ENCODE data around the gene NHLRC2.
"Not testable (repeated sequence)": the region's sequence is repeated elsewhere in the genome, so short reads cannot be mapped to it uniquely, and the experiment has no call there.

Gene NHLRC2

DNA sequence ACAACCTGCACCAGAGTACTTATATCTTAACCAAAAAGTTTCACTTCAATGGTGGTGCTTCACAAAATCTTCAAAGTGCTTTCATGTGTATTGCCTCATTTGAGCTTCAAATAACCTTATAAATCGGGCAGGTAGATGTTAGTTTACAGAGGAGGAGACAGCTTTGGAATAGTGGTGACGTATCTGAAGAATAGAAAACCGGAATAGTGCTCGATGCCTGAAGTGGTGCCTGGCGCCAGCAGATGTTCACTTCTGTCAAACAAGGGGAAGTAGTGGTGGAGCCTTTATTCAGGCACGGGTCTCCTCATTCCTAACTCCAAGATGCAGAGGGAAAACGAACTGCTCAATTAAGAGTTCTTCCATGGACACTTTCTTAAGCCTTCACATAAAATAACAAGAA, 58.1 kb downstream of the NHLRC2 start:
- no peak for DNase-seq

DNA sequence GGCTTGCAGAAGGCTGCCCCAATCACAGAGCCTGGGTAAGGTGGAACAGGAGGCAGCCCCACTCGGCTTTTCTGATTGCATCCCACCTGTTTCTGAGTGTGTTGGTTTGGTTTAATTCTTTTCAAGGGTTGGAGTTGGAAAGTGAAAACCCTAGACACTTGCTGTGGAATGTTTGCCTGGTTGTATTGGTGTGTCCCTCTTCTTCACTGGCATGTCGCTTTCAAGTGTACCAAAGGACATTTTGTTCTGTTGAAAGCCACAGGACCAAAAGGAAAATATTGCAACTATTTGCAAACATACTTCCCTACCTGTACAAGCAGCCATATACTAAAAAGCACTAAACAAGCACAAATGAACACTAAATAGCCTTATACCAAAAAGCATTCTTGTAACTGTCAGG, 60.5 kb downstream of the NHLRC2 start:
- DNase-seq, result no peak

DNA sequence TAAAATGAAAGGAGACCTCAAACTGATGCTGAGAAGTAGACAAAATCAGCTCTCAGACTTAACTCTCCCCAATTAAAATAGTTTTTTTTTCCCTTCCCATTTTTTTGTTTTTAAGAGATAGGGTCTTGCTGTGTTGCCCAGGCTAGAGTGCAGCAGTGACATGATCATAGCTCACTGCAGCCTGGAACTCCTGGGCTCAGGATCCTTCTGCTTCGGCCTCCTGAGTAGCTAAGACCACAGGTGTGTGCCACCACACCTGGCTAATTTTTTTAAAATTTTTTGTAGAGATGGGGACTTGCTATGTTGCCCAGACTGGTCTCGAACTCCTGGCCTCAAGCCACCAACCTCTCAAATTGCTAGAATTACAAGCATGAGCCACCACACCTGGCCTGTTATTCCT, 61.1 kb downstream of the NHLRC2 start:
- no peak for DNase-seq

DNA sequence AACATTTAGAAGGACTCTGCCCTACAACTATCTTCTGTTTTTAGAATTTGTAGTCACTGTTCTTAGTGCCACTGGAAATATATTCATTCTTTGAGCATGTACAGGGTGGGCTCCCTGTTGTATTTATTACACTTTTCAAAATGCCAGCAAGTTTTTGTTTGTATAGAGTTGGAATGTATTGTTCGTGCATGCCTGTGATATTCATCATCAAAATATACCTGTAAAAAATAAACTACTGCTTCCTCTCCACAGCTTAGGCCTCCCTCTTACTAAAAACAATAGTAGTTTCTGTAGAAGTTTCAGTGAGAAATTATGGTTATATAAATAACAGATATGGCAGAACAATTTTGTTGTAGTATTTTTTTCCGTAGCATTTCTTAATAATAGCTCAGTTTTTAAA, 61.6 kb downstream of the NHLRC2 start:
- no peak for DNase-seq

DNA sequence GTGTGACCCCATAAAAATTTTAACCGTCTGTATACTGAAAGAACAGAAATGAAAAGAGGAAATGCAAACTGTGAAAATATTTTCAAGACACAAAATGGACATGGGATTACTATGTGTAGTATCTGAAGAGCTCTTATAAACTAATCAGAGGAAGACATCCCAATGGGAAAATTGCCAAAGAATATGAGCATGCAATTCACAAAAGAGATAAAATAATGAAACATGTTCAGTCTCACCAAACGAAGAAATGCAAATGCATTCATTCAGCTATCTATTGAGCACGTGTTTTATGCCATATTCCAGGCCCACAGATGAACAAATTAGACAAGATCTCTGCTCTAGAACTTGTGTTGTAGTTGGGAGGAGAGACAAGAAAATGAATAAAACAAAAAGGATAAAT, 63.2 kb downstream of the NHLRC2 start:
- DNase-seq, result no peak

DNA sequence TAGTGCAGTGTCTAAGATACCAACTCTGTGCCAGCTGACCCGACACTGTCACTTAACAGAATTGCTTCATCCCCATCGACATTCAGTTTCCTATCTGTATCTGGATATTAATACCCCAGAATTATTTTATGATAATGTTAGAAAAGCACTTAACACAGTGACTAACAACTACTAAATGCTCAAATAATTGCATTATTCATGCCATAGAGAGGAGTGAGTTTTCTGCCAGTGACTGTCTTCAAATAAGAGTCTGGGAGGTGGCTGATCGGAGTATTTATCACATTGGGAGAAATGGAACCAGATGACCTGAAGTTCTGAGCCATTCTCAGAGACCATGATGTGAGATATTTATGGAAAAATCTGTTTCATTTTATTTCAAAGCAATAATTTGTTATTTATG, 65.7 kb downstream of the NHLRC2 start:
- no peak for DNase-seq

DNA sequence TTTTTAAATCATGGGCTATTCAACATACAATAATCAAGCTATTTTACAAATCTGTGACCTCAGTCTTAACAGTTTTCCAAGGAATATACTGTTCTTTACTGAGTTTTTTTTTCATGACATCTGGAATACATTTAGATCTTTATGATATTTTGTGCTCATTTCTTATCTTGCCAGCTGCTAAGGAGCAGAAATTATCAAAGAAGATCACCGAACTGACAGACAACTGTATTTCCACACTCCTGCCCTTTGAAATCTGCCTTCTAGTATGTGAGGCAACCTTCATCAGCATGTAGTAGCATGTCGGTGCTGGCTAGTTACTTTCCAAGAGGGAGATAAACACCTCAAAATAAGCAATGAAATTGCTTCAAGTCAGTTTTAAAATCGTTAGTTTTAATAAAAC, 66.4 kb downstream of the NHLRC2 start:
- no peak for DNase-seq

DNA sequence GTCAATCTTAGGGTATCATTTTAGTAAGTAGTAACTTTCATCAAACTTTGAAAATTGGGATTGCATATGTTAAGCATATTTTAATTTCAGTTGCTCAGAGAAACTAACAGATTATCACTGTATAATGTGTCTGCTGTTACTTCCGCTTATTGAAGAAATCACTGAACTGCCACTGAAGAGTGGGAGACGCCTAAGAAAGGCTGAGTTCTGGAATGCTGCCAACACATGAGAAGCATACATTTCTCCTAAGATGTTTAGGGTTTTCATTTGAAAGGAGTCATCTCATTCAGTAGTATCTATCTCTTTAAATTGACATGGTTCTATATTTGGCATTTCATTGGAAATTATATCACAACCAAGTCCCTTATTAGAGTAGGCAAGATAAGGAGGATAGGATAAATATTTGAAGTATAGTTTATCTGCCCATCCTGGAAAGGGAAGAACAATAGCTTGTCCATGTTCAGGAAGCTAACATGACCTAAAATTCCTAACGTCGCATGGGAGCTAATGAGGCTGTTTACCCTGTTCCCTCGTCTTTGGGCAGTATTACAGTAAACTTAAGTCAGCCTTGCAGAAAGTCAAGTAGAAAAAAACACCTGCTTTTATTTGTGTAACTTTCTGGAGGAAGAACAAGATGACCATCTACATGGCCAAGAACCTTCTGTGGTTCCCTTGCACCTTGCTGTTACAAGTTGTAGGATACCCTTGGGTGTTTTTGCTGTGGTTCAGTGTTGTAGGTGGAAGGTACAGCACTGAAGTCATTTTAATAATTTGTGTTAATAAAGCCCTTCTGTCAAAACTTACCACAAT, 67.3 kb downstream of the NHLRC2 start:
- DNase-seq, result no peak

DNA sequence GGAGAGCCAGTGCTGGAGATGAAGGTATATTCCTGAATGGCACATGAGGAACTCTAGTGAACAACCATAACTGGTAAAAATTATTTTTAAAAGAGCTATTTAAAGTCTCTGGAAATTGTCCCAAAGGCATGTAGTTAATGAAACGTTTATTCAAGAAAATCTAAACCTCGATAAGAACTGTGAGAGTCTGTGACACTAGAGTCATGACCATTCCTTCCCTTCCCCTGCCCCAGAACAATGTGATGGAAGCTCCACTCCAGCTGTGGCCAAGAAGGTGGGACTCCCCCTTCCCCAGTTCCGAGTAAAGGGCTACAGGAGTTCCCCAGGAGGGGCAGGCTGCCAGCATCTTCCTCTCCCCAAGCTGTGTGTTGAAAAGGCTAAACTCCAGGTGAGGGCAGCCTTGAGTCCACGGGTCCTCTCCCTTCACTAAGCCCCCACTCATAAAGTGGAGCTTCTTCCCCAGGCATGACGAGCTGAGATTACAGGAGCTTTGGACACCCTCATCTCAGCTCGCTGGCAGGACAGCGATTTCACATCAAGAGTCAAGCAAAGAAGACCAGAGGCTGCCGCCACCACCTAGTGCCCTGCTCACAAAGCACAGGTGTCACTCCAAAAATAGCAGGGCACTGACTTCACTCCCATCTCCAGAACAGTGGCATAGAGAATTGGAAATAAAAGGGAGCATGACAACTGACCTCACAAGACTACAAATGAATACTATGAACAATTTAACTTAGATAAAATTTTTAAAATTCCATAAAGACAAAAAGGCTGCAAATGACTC, 68.5 kb downstream of the NHLRC2 start:
- DNase-seq, result no peak

DNA sequence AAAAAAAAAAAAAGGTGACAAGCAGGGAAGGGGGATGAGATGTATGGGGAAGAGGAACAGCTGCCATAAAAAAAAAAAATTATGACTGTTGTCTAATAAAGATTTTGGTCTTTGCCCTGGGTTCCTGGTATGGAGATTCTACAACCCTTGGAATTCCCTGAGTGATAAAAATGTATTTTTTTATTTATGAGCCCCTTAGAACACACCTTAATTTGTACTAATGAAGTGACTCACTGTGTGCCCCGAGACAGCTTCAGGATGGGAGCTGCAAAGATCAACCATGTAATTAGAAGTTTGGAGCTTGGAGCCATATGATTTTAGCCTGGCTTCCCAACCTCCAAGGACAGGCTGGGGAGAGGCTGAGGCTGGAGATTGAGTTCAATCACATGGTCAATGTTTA, 69.7 kb downstream of the NHLRC2 start:
- DNase-seq, result no peak

DNA sequence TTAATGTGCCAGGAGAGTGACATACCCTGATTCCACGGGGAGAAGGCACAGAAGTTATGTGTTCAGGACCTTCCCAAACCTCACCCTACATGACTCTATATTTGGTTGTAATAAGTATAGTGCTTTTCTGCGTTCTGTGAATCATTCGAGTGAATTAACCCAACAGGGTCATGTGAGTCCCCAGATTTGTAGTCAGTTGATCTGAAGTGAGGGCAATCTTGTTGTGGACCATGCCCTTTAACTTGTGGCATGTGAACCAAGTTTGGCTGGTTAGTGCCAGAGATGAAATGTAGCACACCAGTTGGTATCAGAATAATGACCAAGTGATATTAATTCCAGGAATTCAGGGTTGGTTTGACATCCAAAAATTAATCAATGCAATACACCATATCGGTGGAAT, 70.2 kb downstream of the NHLRC2 start:
- DNase-seq, result no peak

DNA sequence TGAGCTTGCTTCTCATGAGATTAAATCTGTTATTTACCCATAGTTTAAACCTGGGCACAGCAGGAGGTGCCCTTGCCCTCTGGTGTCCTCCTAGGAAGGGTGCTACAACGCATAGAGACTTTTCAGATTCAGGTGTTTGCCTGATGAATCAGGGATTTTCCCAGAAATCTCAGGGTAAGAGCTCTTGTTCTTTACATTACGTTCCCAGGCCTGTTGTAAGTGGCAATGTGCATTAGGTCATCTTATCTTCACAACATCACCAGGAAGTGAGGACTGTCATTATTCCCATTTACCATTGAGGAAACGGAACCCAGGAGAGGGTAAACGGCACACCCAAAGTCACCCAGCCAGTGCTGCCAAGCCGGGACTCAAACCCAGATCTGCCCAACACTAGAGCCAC, 73.0 kb downstream of the NHLRC2 start:
- DNase-seq, result no peak

DNA sequence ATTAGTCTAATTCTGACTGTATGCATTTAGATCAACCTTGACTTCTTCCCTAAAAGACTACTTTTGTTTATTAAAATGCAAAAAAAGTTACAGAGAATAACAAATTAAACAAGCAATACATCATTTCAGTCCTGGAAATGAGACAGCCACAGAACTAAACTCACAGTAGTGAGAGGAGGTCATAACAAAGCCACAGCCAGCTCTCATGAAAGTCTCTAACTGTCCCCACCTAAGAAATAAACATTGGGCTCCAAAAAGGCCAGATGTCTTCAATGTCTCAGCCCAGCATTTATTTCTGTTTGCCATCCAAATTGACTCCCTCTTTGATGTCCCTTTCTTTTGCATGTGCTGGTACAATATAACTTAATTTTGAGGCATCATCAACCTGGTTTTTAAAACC, 74.4 kb downstream of the NHLRC2 start:
- DNase-seq, result no peak

DNA sequence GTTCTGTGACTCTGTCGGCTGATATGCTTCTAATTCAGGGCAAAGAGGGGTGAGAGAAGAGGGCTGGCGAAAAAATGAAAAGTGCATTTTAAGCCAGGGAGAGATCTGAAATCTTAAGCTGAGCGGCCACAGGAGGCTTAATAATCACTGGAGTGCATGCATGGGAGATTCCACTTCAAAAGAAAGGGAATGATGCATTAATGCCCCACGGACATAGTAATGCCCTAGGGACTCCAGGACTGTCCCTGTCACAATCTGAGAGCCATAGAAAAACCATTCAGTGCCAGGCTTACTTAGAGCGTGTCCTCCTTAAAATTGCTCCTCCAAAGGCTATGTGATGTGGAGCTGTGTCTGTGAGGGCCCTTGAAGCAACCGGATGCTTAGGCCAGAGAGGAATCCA, 75.1 kb downstream of the NHLRC2 start:
- no peak for DNase-seq

DNA sequence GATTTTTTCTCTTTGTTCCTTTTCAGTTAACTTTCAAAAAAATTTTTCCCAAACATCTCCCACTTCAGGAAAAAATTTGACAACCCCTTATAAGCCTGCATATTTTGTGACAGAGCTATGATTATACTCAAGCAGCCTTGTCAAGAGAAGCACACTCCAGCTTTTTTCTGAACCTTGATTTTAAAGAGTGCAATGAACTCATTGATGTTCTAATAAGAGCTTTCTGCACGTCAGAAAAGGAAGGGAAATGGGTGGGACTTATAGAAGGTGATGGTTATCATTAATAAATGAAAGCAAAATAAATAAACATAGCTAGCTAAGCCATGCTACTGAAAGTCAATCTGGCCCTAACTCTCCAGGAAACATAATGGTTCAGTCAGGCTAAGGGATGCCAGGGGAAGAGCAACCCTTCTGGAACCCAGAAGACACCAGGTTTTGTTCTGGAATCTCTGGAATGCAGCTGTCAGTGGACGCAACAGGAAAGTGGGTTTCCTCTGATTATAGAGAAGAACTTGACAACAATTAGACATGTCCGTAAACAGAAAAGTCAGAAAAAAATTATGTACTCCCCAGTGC, 76.1 kb downstream of the NHLRC2 start:
- no peak for DNase-seq

DNA sequence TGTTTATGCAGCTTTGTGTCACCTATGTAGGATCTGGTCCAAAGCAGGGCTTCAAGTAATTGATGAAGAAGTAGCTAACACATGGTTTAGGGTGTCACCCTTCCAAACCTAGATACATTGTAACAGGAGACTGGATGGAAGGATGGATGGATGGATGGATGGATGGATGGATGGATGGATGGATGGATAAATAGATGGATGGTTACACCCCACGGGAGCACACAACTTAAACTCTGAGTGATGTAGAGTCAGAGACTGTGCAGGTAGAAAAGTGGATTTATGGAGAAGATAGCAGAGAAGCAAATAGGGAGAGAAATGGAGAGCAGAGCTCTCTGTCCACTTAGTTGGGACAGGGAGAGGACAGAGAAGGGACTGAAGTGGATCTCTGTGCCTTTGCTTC, 78.4 kb downstream of the NHLRC2 start:
- DNase-seq, result no peak

DNA sequence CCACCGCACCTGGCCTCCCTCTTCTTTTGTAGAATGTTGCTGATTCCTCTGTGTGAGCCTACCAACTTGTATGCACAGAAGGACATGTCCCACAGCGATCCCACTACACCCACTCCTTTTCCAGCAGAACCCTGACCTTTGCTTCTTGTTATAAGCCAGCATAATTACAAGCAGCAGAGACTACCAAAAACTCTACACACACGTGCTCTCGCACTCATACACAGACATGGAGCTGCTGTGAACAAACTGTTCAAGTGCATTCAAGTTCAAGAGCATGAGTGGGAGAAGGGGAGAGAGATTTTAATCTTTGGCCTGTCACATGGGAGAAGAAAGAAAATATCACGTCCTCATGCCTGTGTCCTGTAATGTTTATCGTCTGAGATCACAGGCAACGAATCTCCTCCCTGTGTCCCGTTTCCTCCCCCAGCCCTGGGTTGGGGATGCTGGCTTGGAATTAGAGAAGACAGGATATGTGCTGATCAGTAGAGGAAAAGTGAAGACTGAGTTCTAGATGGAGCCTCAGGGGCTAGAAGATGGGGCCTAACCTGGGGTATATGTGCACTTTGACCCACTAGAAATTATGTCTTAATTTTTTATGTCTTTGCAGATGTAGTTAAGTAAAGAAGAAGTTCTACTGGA, 79.6 kb downstream of the NHLRC2 start:
- no peak for DNase-seq

DNA sequence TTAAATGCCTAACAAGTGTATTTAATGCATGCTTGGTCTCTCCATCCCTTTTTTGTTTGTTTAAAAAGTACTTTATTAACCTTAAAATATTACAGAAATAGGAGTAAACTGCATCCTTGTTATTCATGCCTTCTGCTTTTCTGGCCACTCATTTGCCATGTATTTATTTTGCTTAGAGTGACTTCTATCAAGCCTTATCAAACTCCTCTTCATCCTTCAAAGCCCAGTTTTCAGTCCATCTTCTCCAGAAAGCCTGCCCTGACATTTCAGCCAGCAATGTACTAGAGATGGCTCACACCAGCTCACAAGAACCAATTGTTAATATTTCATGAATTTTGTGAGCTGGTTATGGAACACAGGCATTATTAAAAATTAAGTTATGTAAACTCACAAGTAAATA, 82.8 kb downstream of the NHLRC2 start:
- no peak for DNase-seq

DNA sequence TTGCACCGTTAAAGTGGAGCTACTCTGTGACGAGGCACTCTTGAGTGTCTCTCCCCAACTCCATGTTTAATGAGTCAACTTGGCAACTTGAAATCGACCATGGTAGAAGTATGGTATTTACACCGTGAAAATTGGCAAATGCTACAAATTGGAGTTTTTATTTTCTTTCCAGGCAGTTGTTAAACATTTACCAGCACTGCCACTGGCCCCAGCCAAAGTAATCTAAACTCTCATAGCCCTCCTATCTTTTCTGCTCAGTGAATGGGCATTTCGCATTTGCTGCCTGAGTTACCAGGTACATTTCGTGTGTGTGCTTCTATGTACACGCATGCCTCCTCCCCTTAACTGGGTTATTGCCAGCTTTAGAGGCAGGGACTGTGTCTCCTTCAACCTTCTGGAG, 83.3 kb downstream of the NHLRC2 start:
- DNase-seq, result no peak

DNA sequence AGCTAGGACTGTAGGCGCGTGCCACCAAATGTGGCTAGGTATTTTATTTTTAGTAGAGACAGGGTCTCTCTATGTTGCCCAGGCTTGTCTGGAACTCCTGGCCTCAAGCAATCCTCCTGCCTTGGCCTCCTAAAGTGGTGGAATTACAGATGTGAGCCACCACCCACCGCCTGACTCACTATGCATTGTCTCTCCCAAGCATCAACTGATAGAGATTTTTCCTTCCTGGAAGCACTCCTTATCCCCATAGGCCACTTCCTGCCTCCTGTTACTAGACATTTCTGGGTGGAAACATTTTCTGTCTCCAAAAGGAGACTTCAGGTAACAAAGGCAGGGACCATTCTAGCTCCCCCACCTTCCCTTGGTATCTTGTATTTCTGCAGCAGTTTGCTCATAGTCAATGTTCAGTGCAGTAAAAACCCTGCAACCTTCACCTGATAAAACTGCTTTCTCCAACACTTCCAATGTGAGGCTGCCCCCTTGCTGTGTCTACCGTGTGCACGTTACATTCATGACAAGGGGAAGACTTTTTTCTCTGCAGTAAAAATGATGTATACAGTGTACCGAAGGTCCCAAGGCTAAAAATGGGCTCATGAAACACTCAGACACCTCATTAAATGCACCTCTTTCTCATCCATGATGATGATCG, 84.9 kb downstream of the NHLRC2 start:
- no peak for DNase-seq

DNA sequence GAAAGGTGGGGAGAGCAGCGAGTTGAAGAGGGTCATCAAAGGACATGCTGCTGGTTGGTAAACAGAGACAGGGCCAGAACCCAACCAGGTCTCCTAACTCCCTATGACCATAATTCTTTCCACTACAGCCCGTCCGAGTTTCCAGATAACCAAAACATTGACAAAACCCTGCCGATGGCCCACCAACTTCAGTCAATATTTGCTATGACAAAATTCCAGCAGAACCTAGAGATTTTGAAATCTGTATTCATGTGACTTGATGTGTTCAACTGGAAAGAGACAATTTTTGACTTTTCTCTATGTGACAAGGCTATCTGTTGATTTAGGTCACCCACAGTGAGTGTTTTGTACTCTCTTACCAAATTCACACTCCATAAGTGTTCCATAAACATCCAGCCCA, 86.7 kb downstream of the NHLRC2 start:
- no peak for DNase-seq

DNA sequence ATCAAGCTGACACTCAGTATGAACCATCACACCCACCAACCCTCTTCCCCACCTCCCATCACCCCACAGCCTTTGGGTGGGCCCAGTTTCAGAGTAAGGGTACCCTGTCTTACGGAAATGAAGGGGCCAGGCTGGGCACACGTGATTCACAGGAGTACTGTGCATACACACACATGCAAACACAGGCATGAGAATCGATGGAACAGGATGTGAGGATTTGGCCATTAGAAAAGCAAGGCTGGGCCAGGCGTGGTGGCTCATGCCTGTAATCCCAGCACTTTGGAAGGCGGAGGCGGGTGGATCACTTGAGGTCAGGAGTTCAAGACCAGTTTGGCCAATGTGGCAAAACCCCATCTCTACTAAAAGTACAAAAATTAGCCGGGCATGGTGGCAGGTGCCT, 88.7 kb downstream of the NHLRC2 start:
- not testable (repeated sequence) for DNase-seq

DNA sequence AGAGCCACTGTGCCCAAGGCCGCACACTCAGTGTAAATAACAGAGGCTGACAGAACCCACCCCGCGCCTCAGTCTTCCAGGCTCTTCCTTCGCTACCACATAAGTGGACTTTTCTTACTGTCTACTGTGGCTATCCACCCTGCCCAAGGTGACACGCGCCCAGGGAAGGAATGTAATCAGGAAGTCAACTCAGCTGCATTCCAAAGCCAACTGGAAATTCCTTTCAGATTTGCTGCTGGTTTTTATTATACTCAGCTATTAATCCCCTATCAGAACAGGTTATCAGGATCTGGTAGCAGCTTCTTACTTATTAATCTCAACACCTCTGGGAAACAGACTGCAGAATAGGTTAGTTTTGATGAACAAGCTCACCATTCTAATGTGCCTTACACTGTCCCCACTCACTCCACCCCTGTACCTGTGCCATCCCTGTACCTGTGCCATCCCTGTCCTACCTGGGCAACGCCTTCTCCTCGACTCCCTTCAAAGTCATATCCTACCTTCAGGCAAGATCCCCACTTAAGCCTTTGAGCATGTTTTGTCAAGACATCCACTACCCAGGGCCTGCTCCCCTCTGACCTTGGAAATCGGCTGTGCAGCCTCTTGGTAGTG, 90.7 kb downstream of the NHLRC2 start:
- DNase-seq, result no peak

Data from NCI-H2029 treated with DMSO at 0.1 percent for 48 hours (cell line).